A673 (cell line): ENCODE data around the gene TMEM8B. TPM values are rescaled to one million over a fixed set of nuclear protein-coding genes. Genes with fewer than 3 reads are reported as not detected.

ENCODE experiments used
- BruUV-seq: library from RNA; stranded (reverse); fragments of 400-500 nt; replicated peaks from 2 replicates; lab custom pipeline; 2021; lab: Mats Ljungman, UMichigan
- CTCF ChIA-PET: fragments of 300-600 bp; sonication (Branson Sonifier 250); formaldehyde crosslinking; loops from one replicate; lab custom pipeline; 2022; ENCODE audit warnings: antibody characterized with exemption; lab: Charles Lee
- POLR2A ChIA-PET: fragments of 300-600 bp; sonication (Branson Sonifier 250); formaldehyde crosslinking; loops from one replicate; lab custom pipeline; 2022; ENCODE audit warnings: antibody characterized with exemption; ENCODE audit not compliant: low non-redundant PET; lab: Charles Lee
- DNase-seq: peaks from one replicate; pipeline ENCODE4 v3.0.0-alpha.2; 2015; ENCODE audit warnings: low spot score
- H3K27ac ChIP-seq: fragments of 200-600 bp; sonication (generic); 2 replicates; pipeline ENCODE4 v1.5.1; 2016; ENCODE audit warnings: mixed run types, low read depth, mild to moderate bottlenecking, mixed read lengths, antibody characterized with exemption, low read length; ENCODE audit not compliant: poor library complexity, severe bottlenecking
- H3K27me3 ChIP-seq: fragments of 200-600 bp; sonication (generic); replicated peaks from 2 replicates; pipeline ENCODE4 v1.6.1; 2017; ENCODE audit warnings: mixed run types, low read depth, mild to moderate bottlenecking, mixed read lengths, antibody characterized with exemption, low read length; ENCODE audit not compliant: insufficient read depth, poor library complexity
- H3K36me3 ChIP-seq: fragments of 200-600 bp; sonication (generic); 2 replicates; pipeline ENCODE4 v1.6.1; 2016; ENCODE audit warnings: mixed run types, mild to moderate bottlenecking, mixed read lengths, antibody characterized with exemption, low read length; ENCODE audit not compliant: insufficient read depth, poor library complexity, severe bottlenecking
- H3K4me1 ChIP-seq: fragments of 200-600 bp; sonication (generic); 2 replicates; pipeline ENCODE4 v1.6.1; 2017; ENCODE audit warnings: mixed run types, mild to moderate bottlenecking, mixed read lengths, antibody characterized with exemption, low read length; ENCODE audit not compliant: insufficient read depth, poor library complexity, severe bottlenecking
- H3K4me3 ChIP-seq: fragments of 200-600 bp; sonication (generic); 2 replicates; pipeline ENCODE4 v1.5.1; 2016; ENCODE audit warnings: low read depth, mixed run types, mild to moderate bottlenecking, mixed read lengths, low read length; ENCODE audit not compliant: poor library complexity, severe bottlenecking
- H3K9me3 ChIP-seq: fragments of 200-600 bp; sonication (generic); 2 replicates; pipeline ENCODE4 v1.6.1; 2016; ENCODE audit warnings: mixed run types, low read depth, mild to moderate bottlenecking, mixed read lengths, antibody characterized with exemption, low read length; ENCODE audit not compliant: poor library complexity, severe bottlenecking
- EZH2 ChIP-seq: fragments of 200-600 bp; sonication (generic); IDR thresholded peaks from 2 replicates; pipeline ENCODE4 v1.6.1; 2017; ENCODE audit warnings: borderline replicate concordance, low read depth, mild to moderate bottlenecking, mixed read lengths, antibody characterized with exemption, low read length; ENCODE audit not compliant: poor library complexity, severe bottlenecking
- intact Hi-C: fragments of 100-400 bp; cut with micrococcal nuclease; formaldehyde crosslinking; loops from one replicate; pipeline ENCODE4 v1.10.0; 2022; ENCODE audit not compliant: unreplicated experiment
- total RNA-seq: library from RNA; stranded (reverse); gene quantifications from 2 replicates; pipeline ENCODE4 v1.2.3, GENCODE V29; 2021
- TF ChIP-seq, protein P1 (sequence below): fragments of 300-800, 200-600 bp; sonication (generic); conservative IDR thresholded peaks from 2 replicates; pipeline ENCODE4 v1.5.1; 2017; ENCODE audit warnings: low read depth, mild to moderate bottlenecking, antibody characterized with exemption, low read length, moderate library complexity, mixed read lengths

Gene TMEM8B
- total RNA-seq, 1 experiment from 2014 or later, result 6.9 TPM

DNA sequence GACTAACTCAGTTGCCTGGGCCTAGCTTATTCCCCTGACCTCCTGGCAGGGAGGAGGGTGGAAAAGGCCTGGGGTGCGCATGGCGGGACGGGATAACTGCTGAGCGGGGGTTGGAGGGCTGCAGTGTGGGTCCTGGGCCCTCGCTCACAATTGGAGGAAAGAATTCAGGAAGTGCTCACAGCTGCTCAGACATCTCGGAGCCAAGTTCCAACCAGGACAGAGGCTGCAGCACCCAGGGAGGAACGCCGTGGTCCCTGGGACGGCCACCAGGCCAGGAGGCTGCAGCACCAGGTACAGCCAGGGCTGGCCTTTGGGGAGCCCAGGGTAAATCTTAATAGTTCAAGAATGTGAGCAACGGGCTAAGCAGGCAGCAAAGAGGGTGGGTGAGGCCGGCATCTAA is 80.2 kb downstream of the TMEM8B start, which contains the start of gene SPAAR:
TSS of gene SPAAR (plus strand) at position 217 of the 400 bp plus-strand sequence. CDS start 974 bp downstream, outside the sequence.
- H3K27ac ChIP-seq, result peak within 1 kb of the TSS; percentile 77
- POLR2A ChIA-PET, result no interaction called here

DNA sequence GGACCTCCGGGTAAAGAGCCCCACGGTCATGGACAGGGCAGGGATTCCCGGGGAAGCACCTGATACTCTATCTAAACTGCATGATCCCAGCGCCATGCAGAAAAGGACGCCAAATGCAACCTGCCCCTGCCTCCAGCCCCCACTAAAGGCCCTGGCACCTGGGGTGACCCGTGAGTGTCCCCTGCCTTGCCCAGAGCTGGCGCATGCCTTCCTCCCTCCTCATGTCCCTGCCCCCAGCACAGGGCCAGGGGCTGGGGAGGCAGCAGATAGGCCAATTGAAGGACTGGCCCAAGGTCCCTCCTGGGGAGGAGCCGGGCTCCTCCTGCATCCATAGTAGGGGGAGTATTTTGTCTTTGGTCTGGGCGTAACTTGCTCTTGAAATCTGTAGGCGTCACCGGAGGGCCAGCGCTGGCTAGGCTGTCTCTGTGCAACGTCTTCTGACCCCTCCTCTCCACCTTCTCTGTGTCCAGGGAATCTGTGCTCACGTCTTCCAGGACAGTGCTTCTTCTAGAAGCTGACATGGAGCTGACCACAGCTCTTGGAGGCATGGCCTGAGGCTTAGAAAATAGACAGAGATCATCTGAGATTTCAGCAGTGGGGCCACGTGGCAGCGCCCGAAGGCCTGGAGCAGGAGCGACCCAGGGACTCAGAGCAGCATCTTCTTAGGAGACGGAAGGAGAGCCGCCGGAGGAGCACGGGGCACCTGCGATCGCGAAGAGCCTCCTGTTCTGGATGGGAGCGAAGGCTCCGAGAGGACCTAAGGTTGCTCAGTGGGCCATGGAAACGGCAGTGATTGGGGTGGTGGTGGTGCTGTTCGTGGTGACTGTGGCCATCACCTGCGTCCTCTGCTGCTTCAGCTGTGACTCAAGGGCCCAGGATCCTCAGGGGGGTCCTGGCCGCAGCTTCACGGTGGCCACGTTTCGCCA is 80.9 kb downstream of the TMEM8B start:
- intact Hi-C loops, result no loop called here
- CTCF ChIA-PET, result interaction anchor here (1.5 kb wide), 1 partner anchor 36 kb away, joined by 3 read pairs; no protein-coding TSS in a partner anchor
- BruUV-seq, result no TSS peak

More for the DNA sequence above, 80.2 kb downstream of the TMEM8B start, which contains the start of gene SPAAR:
- no peaks in the 10 kb centered on the region for H3K27me3 ChIP-seq
- intact Hi-C loops, result no loop called here
- no peaks in the 10 kb centered on the region for H3K36me3 ChIP-seq
- no peaks in the 10 kb centered on the region for H3K9me3 ChIP-seq
- DNase-seq, result no peak
- CTCF ChIA-PET, result interaction anchor here (1.5 kb wide), 1 partner anchor 36 kb away, joined by 3 read pairs; no protein-coding TSS in a partner anchor
- H3K4me1 ChIP-seq, result peaks cover 43% of the 10 kb centered on the region
- no TSS peak for BruUV-seq
- H3K4me3 ChIP-seq, result no peak within 1 kb of the TSS
- no peak for TF ChIP-seq EZH2
- TF ChIP-seq, protein P1, sequence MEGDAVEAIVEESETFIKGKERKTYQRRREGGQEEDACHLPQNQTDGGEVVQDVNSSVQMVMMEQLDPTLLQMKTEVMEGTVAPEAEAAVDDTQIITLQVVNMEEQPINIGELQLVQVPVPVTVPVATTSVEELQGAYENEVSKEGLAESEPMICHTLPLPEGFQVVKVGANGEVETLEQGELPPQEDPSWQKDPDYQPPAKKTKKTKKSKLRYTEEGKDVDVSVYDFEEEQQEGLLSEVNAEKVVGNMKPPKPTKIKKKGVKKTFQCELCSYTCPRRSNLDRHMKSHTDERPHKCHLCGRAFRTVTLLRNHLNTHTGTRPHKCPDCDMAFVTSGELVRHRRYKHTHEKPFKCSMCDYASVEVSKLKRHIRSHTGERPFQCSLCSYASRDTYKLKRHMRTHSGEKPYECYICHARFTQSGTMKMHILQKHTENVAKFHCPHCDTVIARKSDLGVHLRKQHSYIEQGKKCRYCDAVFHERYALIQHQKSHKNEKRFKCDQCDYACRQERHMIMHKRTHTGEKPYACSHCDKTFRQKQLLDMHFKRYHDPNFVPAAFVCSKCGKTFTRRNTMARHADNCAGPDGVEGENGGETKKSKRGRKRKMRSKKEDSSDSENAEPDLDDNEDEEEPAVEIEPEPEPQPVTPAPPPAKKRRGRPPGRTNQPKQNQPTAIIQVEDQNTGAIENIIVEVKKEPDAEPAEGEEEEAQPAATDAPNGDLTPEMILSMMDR, result no peak

DNA sequence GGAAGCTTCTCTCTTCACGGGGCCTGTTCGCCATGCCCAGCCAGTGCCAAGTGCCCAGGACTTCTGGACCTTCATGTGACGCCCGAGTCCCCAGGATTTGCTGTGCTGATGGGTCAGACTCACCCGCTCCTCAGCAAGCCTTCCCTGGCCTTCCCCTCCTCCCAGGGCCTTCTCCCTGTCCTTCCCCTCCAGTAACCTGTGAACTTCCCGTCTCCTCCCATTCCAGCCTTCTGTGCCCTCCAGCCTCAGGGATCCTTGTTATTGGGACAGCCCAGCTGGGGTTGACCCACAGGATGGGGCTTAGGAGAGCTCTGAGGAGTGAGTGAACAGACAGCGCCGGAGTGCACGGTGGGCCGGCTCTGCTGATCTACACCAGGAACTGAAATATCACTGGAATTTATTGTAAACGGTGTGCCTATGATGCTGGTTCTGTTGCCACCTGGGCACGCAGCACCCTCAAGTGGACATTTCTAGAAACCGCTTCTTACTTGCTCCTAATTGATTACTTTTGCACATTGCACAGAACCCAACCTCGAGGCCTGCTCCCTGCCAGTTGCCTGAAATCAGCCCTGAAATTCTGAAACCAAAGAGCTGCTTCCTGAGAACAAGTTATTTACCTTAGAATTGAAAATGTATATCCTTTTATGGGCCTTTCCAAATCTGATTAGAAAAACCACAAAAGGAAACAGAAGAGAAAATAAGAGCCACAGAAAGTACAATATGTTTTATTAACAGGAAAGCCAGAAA is 81.8 kb downstream of the TMEM8B start:
- Histone ChIP-seq H3K27ac (peak overlapping the region; percentile 50), H3K36me3 (no peaks in the 10 kb centered on the region), H3K4me1 (peaks cover 36% of the 10 kb centered on the region), H3K4me3 (no peak overlapping the region), H3K27me3 (no peaks in the 10 kb centered on the region), H3K9me3 (no peaks in the 10 kb centered on the region)
- CTCF ChIA-PET, result no interaction called here
- intact Hi-C loops, result no loop called here
- no TSS peak for BruUV-seq
- POLR2A ChIA-PET, result no interaction called here
- no peak for TF ChIP-seq EZH2
- TF ChIP-seq, protein P1, result peak; percentile 68
- peak; percentile 75 for DNase-seq

More for the DNA sequence above, 80.9 kb downstream of the TMEM8B start:
- POLR2A ChIA-PET, result no interaction called here
- H3K36me3 ChIP-seq, result no peaks in the 10 kb centered on the region
- no peak for DNase-seq
- no peaks in the 10 kb centered on the region for H3K9me3 ChIP-seq
- H3K4me3 ChIP-seq, result no peak overlapping the region
- peak overlapping the region; percentile 77 for H3K27ac ChIP-seq
- peaks cover 43% of the 10 kb centered on the region for H3K4me1 ChIP-seq
- no peak for TF ChIP-seq EZH2
- H3K27me3 ChIP-seq, result no peaks in the 10 kb centered on the region
